Stimulated activated CD4-positive, alpha-beta T cell treated with anti-CD3 and anti-CD28 coated beads, Interleukin-1b, Interleukin-23, amount 100 ng/mL, for 1 hour (primary cell): ENCODE measurements around the gene ID3.
A peak's percentile ranks its signal among the peaks of the same experiment; 100 is the strongest.
"Not testable (repeated sequence)": the region's sequence is repeated elsewhere in the genome, so short reads cannot be mapped to it uniquely, and the experiment has no call there.

ENCODE experiments used
- DNase-seq, 2 donors: peaks; one replicate each; pipeline ENCODE4 v3.0.0-alpha.2; 2020; ENCODE audit warnings: low read depth in 2 of 2

ID3 gene

GRCh38 chr1:23553231-23554126 lies 5.8 kb downstream of the ID3 start:
- DNase-seq = no peak

GRCh38 chr1:23551849-23552248 lies 7.5 kb downstream of the ID3 start:
- no peak for DNase-seq

GRCh38 chr1:23548704-23549143 lies 10.6 kb downstream of the ID3 start:
- no peak for DNase-seq

- no peak for DNase-seq
These were observed 12.3 kb downstream of the ID3 start for GRCh38 chr1:23546897-23547584.

GRCh38 chr1:23545851-23546250 lies 13.4 kb downstream of the ID3 start:
- no peak for DNase-seq

GRCh38 chr1:23544444-23545389 lies 14.6 kb downstream of the ID3 start:
- DNase-seq = peak in 1 of 2 donors; percentile 52

GRCh38 chr1:23543707-23544443 lies 15.4 kb downstream of the ID3 start:
- DNase-seq = no peak

GRCh38 chr1:23542940-23543339 lies 16.4 kb downstream of the ID3 start:
- DNase-seq = not testable (repeated sequence)

- DNase-seq = peak; percentile 79 to 84
These were observed 19.5 kb downstream of the ID3 start for GRCh38 chr1:23539698-23540266.

GRCh38 chr1:23537296-23537973 lies 21.9 kb downstream of the ID3 start:
- DNase-seq = no peak

GRCh38 chr1:23533246-23534023 lies 25.9 kb downstream of the ID3 start:
- DNase-seq = no peak

- no peak for DNase-seq
These were observed 27.7 kb downstream of the ID3 start for GRCh38 chr1:23531562-23532094.

- DNase-seq = peak; percentile 50 to 63
These were observed 28.3 kb downstream of the ID3 start, which contains the start of gene E2F2 for GRCh38 chr1:23530747-23531561. TSS of gene E2F2 (minus strand) at chr1:23531233. CDS start at chr1:23530793, 440 bp downstream.

GRCh38 chr1:23530087-23530746 lies 29.1 kb downstream of the ID3 start:
- no peak for DNase-seq

GRCh38 chr1:23529146-23530086 lies 29.9 kb downstream of the ID3 start:
- DNase-seq = no peak

- DNase-seq = peak; percentile 37 to 52
These were observed 30.9 kb downstream of the ID3 start for GRCh38 chr1:23528250-23528978.
